KOPT-K1 (cell line): ENCODE measurements around the gene BMP4.

Experiments
- H3K27ac ChIP-seq: fragments of 200-600 bp; sonication (generic); 2 replicates; pipeline ENCODE4 v1.5.1; 2016; ENCODE audit warnings: antibody characterized with exemption, mild to moderate bottlenecking, low read depth, low read length; ENCODE audit not compliant: poor library complexity, severe bottlenecking
- H3K36me3 ChIP-seq: fragments of 200-600 bp; sonication (generic); 2 replicates; pipeline ENCODE4 v1.5.1; 2017; ENCODE audit warnings: antibody characterized with exemption, mild to moderate bottlenecking, low read length, moderate library complexity; ENCODE audit not compliant: insufficient read depth
- H3K9me3 ChIP-seq: fragments of 200-600 bp; sonication (generic); 2 replicates; pipeline ENCODE4 v1.5.1; 2017; ENCODE audit warnings: antibody characterized with exemption, low read length, mild to moderate bottlenecking; ENCODE audit not compliant: insufficient read depth, poor library complexity, severe bottlenecking

Gene BMP4

DNA sequence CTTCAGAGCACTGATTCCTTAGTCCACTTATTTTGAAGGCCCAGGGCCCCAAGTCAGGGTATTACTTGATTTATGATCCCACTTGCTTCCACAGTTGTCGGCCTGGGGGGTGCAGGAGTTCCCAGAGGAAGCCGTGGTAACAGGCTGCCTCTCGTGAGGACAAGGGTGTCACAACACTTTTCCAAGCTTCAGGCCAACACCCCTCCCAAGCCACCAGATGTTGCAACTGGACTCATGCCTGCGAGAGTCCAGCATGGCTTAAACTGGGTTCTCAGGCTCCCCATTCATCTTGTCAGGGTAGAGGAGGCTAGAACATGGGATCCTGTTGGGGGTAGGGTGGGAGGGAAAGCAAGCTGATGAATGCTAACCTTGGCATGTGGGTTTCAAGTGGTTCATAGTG, 56.1 kb downstream of the BMP4 start:
- Histone ChIP-seq H3K27ac (no peak overlapping the region), H3K36me3 (no peaks in the 10 kb centered on the region), H3K9me3 (peaks cover 7% of the 10 kb centered on the region)
